Fibroblast of lung (primary cell): ENCODE measurements around the gene CGGBP1. TPM values are rescaled to one million over a fixed set of nuclear protein-coding genes. Genes with fewer than 3 reads are reported as not detected.

ENCODE experiments used
- DNase-seq, 2 donors: peaks; one replicate each; pipeline versions ENCODE4 v3.0.0 to v3.0.0-alpha.2; 2010; ENCODE audit warnings: low read depth in 2 of 2
- H2AFZ ChIP-seq: 2 replicates; pipeline ENCODE4 v1.5.1; 2012; ENCODE audit warnings: low read length, control low read depth, inconsistent platforms
- H3K27ac ChIP-seq: 2 replicates; pipeline ENCODE4 v1.5.1; 2011; ENCODE audit warnings: low read length, control low read depth; ENCODE audit not compliant: insufficient read depth
- H3K27me3 ChIP-seq: 2 replicates; pipeline ENCODE4 v1.5.1; 2011; ENCODE audit warnings: mild to moderate bottlenecking, low read length; ENCODE audit not compliant: control insufficient read depth, insufficient read depth
- H3K36me3 ChIP-seq: 2 replicates; pipeline ENCODE4 v1.5.1; 2011; ENCODE audit warnings: low read length; ENCODE audit not compliant: control insufficient read depth, insufficient read depth
- H3K4me1 ChIP-seq: 2 replicates; pipeline ENCODE4 v1.5.1; 2011; ENCODE audit warnings: low read length; ENCODE audit not compliant: control insufficient read depth, insufficient read depth; ENCODE audit errors: extremely low read depth
- H3K4me2 ChIP-seq: 2 replicates; pipeline ENCODE4 v1.5.1; 2011; ENCODE audit warnings: low read length, control low read depth; ENCODE audit not compliant: insufficient read depth; ENCODE audit errors: extremely low read depth
- H3K4me3 ChIP-seq, 4 experiments: fragments of 200-600 bp in 1 of 4; sonication (generic) in 1 of 4; replicated peaks in 1 of 4; 2 replicates each; pipeline ENCODE4 v1.5.1; 2011 to 2016; ENCODE audit warnings: low read length in 4 of 4, low read depth in 3 of 4, mild to moderate bottlenecking in 3 of 4, control low read depth in 2 of 4, inconsistent platforms in 1 of 4, mixed read lengths in 1 of 4; ENCODE audit not compliant: insufficient read depth in 1 of 4; ENCODE audit errors: control extremely low read depth in 1 of 4
- H3K79me2 ChIP-seq: 2 replicates; pipeline ENCODE4 v1.5.1; 2012; ENCODE audit warnings: mild to moderate bottlenecking, low read length, inconsistent platforms; ENCODE audit not compliant: control insufficient read depth, insufficient read depth
- H3K9ac ChIP-seq: 2 replicates; pipeline ENCODE4 v1.5.1; 2011; ENCODE audit warnings: mild to moderate bottlenecking, low read length, control low read depth; ENCODE audit not compliant: insufficient read depth
- H3K9me3 ChIP-seq: 2 replicates; pipeline ENCODE4 v1.5.1; 2012; ENCODE audit warnings: low read depth, low read length; ENCODE audit not compliant: control insufficient read depth, insufficient read depth
- H4K20me1 ChIP-seq: 2 replicates; pipeline ENCODE4 v1.5.1; 2011; ENCODE audit warnings: low read length; ENCODE audit not compliant: control insufficient read depth, insufficient read depth; ENCODE audit errors: extremely low read depth
- EZH2 ChIP-seq: IDR thresholded peaks from 2 replicates; pipeline ENCODE4 v1.5.1; 2012; ENCODE audit warnings: low read length, control low read depth, mild to moderate bottlenecking; ENCODE audit errors: missing control alignments
- polyA plus RNA-seq, 2 donors: library from polyadenylated mRNA; depleted of rRNA in 1 of 2; stranded (reverse) in 1 of 2; unstranded in 1 of 2; fragments of >200 nt; gene quantifications; 2 replicates each; pipeline ENCODE4 v1.2.1, GENCODE V29; 2011 to 2012; ENCODE audit warnings: missing spikeins in 1 of 2
- total RNA-seq: library from RNA; depleted of rRNA; stranded (reverse); fragments of >200 nt; gene quantifications from 2 replicates; pipeline ENCODE4 v1.2.1, GENCODE V29; 2014
- TF ChIP-seq, protein P1 (sequence below), 2 donors: IDR thresholded peaks in 1 of 2; conservative IDR thresholded peaks in 1 of 2; 1 replicate in 1 of 2; 2 replicates in 1 of 2; pipeline ENCODE4 v1.5.1; 2011 to 2012; ENCODE audit warnings: low read length in 2 of 2, control low read depth in 1 of 2, inconsistent platforms in 1 of 2, low read depth in 1 of 2, mild to moderate bottlenecking in 1 of 2

The CGGBP1 gene
- total and polyA plus RNA-seq, 2 donors (not counting 1 experiment from before 2014, with no cell fraction given), result 70.8 to 71.0 TPM

GRCh38 chr3:88003115-88003755 is 55.6 kb downstream of the CGGBP1 start:
- Histone ChIP-seq H3K27ac (no peak overlapping the region), H3K4me2 (no peak overlapping the region), H3K4me1 (no peaks in the 10 kb centered on the region), H2AFZ (no peak overlapping the region), H3K79me2 (no peaks in the 10 kb centered on the region), H3K36me3 (no peaks in the 10 kb centered on the region), H3K4me3 (no peak overlapping the region), H3K27me3 (no peaks in the 10 kb centered on the region), H3K9me3 (no peaks in the 10 kb centered on the region), H4K20me1 (no peaks in the 10 kb centered on the region), H3K9ac (no peak overlapping the region)
- TF ChIP-seq EZH2, result no peak
- TF ChIP-seq, protein P1, sequence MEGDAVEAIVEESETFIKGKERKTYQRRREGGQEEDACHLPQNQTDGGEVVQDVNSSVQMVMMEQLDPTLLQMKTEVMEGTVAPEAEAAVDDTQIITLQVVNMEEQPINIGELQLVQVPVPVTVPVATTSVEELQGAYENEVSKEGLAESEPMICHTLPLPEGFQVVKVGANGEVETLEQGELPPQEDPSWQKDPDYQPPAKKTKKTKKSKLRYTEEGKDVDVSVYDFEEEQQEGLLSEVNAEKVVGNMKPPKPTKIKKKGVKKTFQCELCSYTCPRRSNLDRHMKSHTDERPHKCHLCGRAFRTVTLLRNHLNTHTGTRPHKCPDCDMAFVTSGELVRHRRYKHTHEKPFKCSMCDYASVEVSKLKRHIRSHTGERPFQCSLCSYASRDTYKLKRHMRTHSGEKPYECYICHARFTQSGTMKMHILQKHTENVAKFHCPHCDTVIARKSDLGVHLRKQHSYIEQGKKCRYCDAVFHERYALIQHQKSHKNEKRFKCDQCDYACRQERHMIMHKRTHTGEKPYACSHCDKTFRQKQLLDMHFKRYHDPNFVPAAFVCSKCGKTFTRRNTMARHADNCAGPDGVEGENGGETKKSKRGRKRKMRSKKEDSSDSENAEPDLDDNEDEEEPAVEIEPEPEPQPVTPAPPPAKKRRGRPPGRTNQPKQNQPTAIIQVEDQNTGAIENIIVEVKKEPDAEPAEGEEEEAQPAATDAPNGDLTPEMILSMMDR (conservative IDR thresholded peaks at IDR 0.05 in 1 of 2, IDR thresholded peaks at IDR 0.05 in 1 of 2; ENCODE audit: low read depth in 1 of 2, low read length in 2 of 2), result peak; percentile 66 to 71
- DNase-seq, result peak; percentile 28 to 73

GRCh38 chr3:88002448-88002847 is 56.4 kb downstream of the CGGBP1 start:
- no peak overlapping the region for H3K9ac ChIP-seq
- no peak for TF ChIP-seq EZH2
- TF ChIP-seq, protein P1 (conservative IDR thresholded peaks at IDR 0.05 in 1 of 2, IDR thresholded peaks at IDR 0.05 in 1 of 2; ENCODE audit: low read depth in 1 of 2, low read length in 2 of 2), result no peak
- no peaks in the 10 kb centered on the region for H3K79me2 ChIP-seq
- no peak overlapping the region for H3K27ac ChIP-seq
- H3K9me3 ChIP-seq, result no peaks in the 10 kb centered on the region
- H3K4me3 ChIP-seq, result no peak overlapping the region
- H3K27me3 ChIP-seq, result no peaks in the 10 kb centered on the region
- H3K36me3 ChIP-seq, result no peaks in the 10 kb centered on the region
- DNase-seq, result no peak
- no peaks in the 10 kb centered on the region for H3K4me1 ChIP-seq
- no peaks in the 10 kb centered on the region for H4K20me1 ChIP-seq
- H2AFZ ChIP-seq, result no peak overlapping the region
- no peak overlapping the region for H3K4me2 ChIP-seq

Other genes with a start within 250 kb of the CGGBP1 start
- gene ZNF654, start 250 bp upstream of the CGGBP1 start, total RNA-seq, result 14.4 and 16.3 TPM in 2 replicates
- gene ZNF654, start 250 bp upstream of the CGGBP1 start, polyA plus RNA-seq, result 4.3 and 6.5 TPM in 2 replicates
- 26.4 and 27.2 TPM in 2 replicates for gene C3orf38, start 91.0 kb upstream of the CGGBP1 start, total RNA-seq
- gene C3orf38, start 91.0 kb upstream of the CGGBP1 start, polyA plus RNA-seq, result 20.5 and 24.5 TPM in 2 replicates